HUES48 (cell line): ENCODE results near the gene ISL2.
"Not testable (repeated sequence)": the region's sequence is repeated elsewhere in the genome, so short reads cannot be mapped to it uniquely, and the experiment has no call there.

Source experiments
- H3K27ac ChIP-seq: one replicate; pipeline ENCODE4 v1.7.0; 2013; ENCODE audit warnings: low read depth, low read length, inconsistent platforms
- H3K27me3 ChIP-seq: 2 replicates; pipeline ENCODE4 v1.6.1; 2013; ENCODE audit warnings: mild to moderate bottlenecking, low read length; ENCODE audit not compliant: control insufficient read depth, insufficient read depth
- H3K36me3 ChIP-seq: 2 replicates; pipeline ENCODE4 v1.6.1; 2013; ENCODE audit warnings: low read length; ENCODE audit not compliant: control insufficient read depth, insufficient read depth
- H3K4me1 ChIP-seq: 2 replicates; pipeline ENCODE4 v1.6.1; 2013; ENCODE audit warnings: mild to moderate bottlenecking, low read length; ENCODE audit not compliant: control insufficient read depth, insufficient read depth
- H3K4me3 ChIP-seq: 2 replicates; pipeline ENCODE4 v1.5.1; 2013; ENCODE audit warnings: mild to moderate bottlenecking, low read depth, low read length
- H3K9ac ChIP-seq: 2 replicates; pipeline ENCODE4 v1.6.1; 2013; ENCODE audit warnings: mild to moderate bottlenecking, low read depth, low read length, moderate library complexity
- H3K9me3 ChIP-seq: 2 replicates; pipeline ENCODE4 v1.6.1; 2013; ENCODE audit warnings: low read length; ENCODE audit not compliant: control insufficient read depth, insufficient read depth

ISL2 gene

GRCh38 chr15:76310475-76311099 is 26.0 kb upstream of the ISL2 start:
- peak overlapping the region; percentile 96 for H3K4me3 ChIP-seq
- peak overlapping the region; percentile 77 for H3K27ac ChIP-seq
- H3K4me1 ChIP-seq = peaks cover 9% of the 10 kb centered on the region; the same call in 1 of the 2 replicates
- H3K9ac ChIP-seq = peak overlapping the region; percentile 83
- H3K9me3 ChIP-seq = no peaks in the 10 kb centered on the region
- H3K27me3 ChIP-seq = no peaks in the 10 kb centered on the region
- H3K36me3 ChIP-seq = no peaks in the 10 kb centered on the region

- Histone ChIP-seq H3K27ac (peak within 1 kb of the TSS; percentile 78), H3K4me1 (peaks cover 5% of the 10 kb centered on the region; the same call in 1 of the 2 replicates), H3K36me3 (no peaks in the 10 kb centered on the region), H3K27me3 (no peaks in the 10 kb centered on the region), H3K4me3 (peak within 1 kb of the TSS; percentile 96), H3K9ac (peak within 1 kb of the TSS; percentile 83), H3K9me3 (no peaks in the 10 kb centered on the region)
Observed at GRCh38 chr15:76311100-76311953, 25.2 kb upstream of the ISL2 start, which contains the start of gene ETFA. TSS of gene ETFA (minus strand) at chr15:76311469. CDS start at chr15:76311388, 81 bp downstream.

DNA sequence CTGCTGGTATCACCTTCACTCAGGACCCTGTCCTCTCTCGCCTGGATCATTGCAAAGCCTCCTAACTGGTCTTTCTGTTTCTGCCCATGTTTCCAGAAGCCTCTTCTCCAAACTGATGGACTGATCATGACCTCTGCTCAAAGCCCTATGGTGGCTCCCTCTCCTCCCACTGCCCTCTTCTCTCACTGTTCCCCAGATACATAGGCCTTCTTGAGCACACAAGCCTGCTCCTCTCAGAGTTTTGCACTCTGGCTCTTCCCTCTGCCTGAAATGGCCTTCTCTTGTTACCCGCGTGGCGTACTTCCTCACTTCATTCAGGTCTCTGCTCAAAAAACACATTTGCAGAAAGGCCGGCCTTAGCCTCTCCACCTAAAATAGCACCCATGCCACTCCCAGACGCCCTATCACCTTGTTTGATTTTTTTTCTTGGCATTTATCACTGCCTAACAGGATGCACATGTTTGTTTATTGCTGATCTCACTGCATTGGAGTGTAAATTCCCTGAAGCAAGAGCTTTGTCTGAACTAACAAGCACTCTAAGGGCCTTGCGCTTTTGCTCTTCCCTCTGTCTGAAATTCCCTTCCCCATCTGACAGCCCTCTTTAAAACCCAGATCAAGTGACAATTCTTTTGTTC is 23.9 kb upstream of the ISL2 start:
- Histone ChIP-seq H3K9me3 (no peaks in the 10 kb centered on the region), H3K27me3 (no peaks in the 10 kb centered on the region), H3K9ac (no peak overlapping the region), H3K27ac (no peak overlapping the region), H3K4me3 (no peak overlapping the region), H3K4me1 (peaks cover 5% of the 10 kb centered on the region; the same call in 1 of the 2 replicates), H3K36me3 (no peaks in the 10 kb centered on the region)

DNA sequence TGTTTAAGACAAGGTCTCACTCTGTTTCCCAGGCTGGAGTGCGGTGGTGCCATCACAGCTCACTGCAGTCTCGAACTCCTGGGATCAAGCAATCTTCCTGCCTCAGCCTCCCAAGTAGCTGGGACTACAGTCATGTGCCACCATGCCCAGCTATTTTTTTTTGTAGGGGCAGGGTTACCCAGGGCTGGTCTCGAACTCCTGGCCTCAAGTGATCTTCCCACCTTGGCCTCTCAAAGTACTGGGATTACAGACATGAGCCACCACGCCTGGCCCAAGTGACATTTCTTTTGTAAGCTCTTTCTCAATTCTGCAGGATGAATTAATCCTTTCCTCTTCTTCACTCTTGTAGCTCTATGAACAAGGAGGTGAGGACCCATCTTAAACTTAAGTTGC is 23.4 kb upstream of the ISL2 start:
- H3K4me1 ChIP-seq, H3K27me3 ChIP-seq, H3K27ac ChIP-seq, H3K9me3 ChIP-seq, H3K4me3 ChIP-seq, H3K9ac ChIP-seq, H3K36me3 ChIP-seq: not testable (repeated sequence)

GRCh38 chr15:76313731-76314130 is 22.8 kb upstream of the ISL2 start:
- Histone ChIP-seq H3K9me3 (no peaks in the 10 kb centered on the region), H3K27me3 (no peaks in the 10 kb centered on the region), H3K4me3 (no peak overlapping the region), H3K27ac (no peak overlapping the region), H3K36me3 (no peaks in the 10 kb centered on the region), H3K9ac (no peak overlapping the region), H3K4me1 (peaks cover 5% of the 10 kb centered on the region; the same call in 1 of the 2 replicates)

GRCh38 chr15:76320012-76320411 is 16.6 kb upstream of the ISL2 start:
- Histone ChIP-seq H3K36me3 (no peaks in the 10 kb centered on the region), H3K4me1 (0 out of 2 replicates have a peak, but pooled peaks cover 7% of the 10 kb centered on the region), H3K9ac (no peak overlapping the region), H3K27ac (no peak overlapping the region), H3K4me3 (no peak overlapping the region), H3K27me3 (no peaks in the 10 kb centered on the region), H3K9me3 (no peaks in the 10 kb centered on the region)

GRCh38 chr15:76321171-76321570 is 15.4 kb upstream of the ISL2 start:
- Histone ChIP-seq H3K9me3 (no peaks in the 10 kb centered on the region), H3K27me3 (no peaks in the 10 kb centered on the region), H3K27ac (no peak overlapping the region), H3K9ac (no peak overlapping the region), H3K4me1 (0 out of 2 replicates have a peak, but pooled peaks cover 7% of the 10 kb centered on the region), H3K4me3 (no peak overlapping the region), H3K36me3 (no peaks in the 10 kb centered on the region)

- Histone ChIP-seq H3K36me3 (no peaks in the 10 kb centered on the region), H3K27me3 (no peaks in the 10 kb centered on the region), H3K9ac (no peak overlapping the region), H3K4me1 (0 out of 2 replicates have a peak, but pooled peaks cover 7% of the 10 kb centered on the region), H3K9me3 (no peaks in the 10 kb centered on the region), H3K4me3 (no peak overlapping the region), H3K27ac (no peak overlapping the region)
Observed at GRCh38 chr15:76321602-76322001, 15.0 kb upstream of the ISL2 start.

GRCh38 chr15:76324066-76324465 is 12.5 kb upstream of the ISL2 start:
- Histone ChIP-seq H3K36me3 (no peaks in the 10 kb centered on the region), H3K9me3 (no peaks in the 10 kb centered on the region), H3K27me3 (no peaks in the 10 kb centered on the region), H3K27ac (no peak overlapping the region), H3K4me3 (no peak overlapping the region), H3K9ac (no peak overlapping the region), H3K4me1 (0 out of 2 replicates have a peak, but pooled peaks cover 7% of the 10 kb centered on the region)

DNA sequence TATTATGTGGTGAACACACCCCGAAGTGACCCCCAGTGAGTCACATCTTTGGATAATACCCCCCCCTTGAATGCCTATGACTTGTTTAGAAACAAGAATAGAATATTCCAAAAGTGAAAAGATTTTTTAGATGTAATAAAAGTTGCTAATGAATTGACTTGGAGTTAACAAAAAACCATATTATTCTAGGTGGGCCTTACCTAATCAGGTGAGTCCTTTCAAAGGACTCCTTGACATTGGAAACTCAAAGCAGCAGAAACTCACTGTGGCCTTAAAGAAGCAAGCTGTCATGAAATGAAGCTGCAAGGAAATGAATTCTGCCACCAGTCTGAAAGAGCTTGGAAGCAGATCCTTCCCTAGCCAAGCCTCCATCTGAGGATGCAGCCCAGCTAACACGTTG is 10.9 kb upstream of the ISL2 start:
- H3K36me3 ChIP-seq = no peaks in the 10 kb centered on the region
- 0 out of 2 replicates have a peak, but pooled peaks cover 7% of the 10 kb centered on the region for H3K4me1 ChIP-seq
- no peaks in the 10 kb centered on the region for H3K27me3 ChIP-seq
- no peaks in the 10 kb centered on the region for H3K9me3 ChIP-seq
- H3K27ac ChIP-seq = no peak overlapping the region
- no peak overlapping the region for H3K4me3 ChIP-seq
- H3K9ac ChIP-seq = no peak overlapping the region
